Transverse colon (tissue), 4 donors: Measurements from ENCODE around the gene CPSF4L.

ENCODE experiments used
- CTCF ChIP-seq, 5 experiments: fragments of 200-600 bp in 3 of 5; fragments of 450-650 bp in 2 of 5; sonication (generic) in 3 of 5; IDR thresholded peaks; 1 replicate in 2 of 5; 2 replicates in 3 of 5; pipeline ENCODE4 v1.5.1; 2016 to 2017; ENCODE audit warnings: antibody characterized with exemption in 5 of 5, inconsistent platforms in 3 of 5, mild to moderate bottlenecking in 2 of 5, moderate library complexity in 1 of 5
- EP300 ChIP-seq: sonication (generic); formaldehyde crosslinking; IDR thresholded peaks from one replicate; pipeline ENCODE4 v1.6.1; 2017; ENCODE audit warnings: antibody characterized with exemption, low read depth
- POLR2A ChIP-seq: fragments of 450-650 bp; IDR thresholded peaks from one replicate; pipeline ENCODE4 v1.6.1; 2016; ENCODE audit warnings: antibody characterized with exemption, mild to moderate bottlenecking, moderate library complexity
- POLR2AphosphoS5 ChIP-seq, 3 donors: sonication (generic); formaldehyde crosslinking; IDR thresholded peaks; one replicate each; pipeline ENCODE4 v1.6.1; 2016; ENCODE audit warnings: antibody characterized with exemption in 3 of 3

- no peak for TF ChIP-seq CTCF (IDR thresholded peaks at IDR 0.05)
- TF ChIP-seq EP300, result no peak
- no peak for TF ChIP-seq POLR2A
- TF ChIP-seq POLR2AphosphoS5 (IDR thresholded peaks at IDR 0.05), result no peak
Measured at GRCh38 chr17:73281928-73282327, 20.2 kb upstream of the CPSF4L start.
